K562 (cell line): ENCODE measurements around the gene HMX2. TPM values are rescaled to one million over a fixed set of nuclear protein-coding genes. Genes with fewer than 3 reads are reported as not detected.

ENCODE experiments used
- BMI1 ChIP-seq: fragments of 150-350 bp; IDR thresholded peaks from 2 replicates; pipeline ENCODE4 v1.6.1; 2014; ENCODE audit warnings: low read length
- EP300 ChIP-seq: IDR thresholded peaks from 2 replicates; pipeline ENCODE4 v1.6.1; 2012; ENCODE audit warnings: low read length, improper control_type of control experiment
- GATA2 ChIP-seq: sonication (generic); formaldehyde crosslinking; IDR thresholded peaks from 2 replicates; pipeline ENCODE4 v1.4.0; 2020; ENCODE audit warnings: mild to moderate bottlenecking, missing genetic modification reagents
- GATAD2A ChIP-seq: fragments of 450-650 bp; IDR thresholded peaks from 2 replicates; pipeline ENCODE4 v1.6.1; 2017
- GTF2F1 ChIP-seq: IDR thresholded peaks from 2 replicates; pipeline ENCODE4 v1.6.1; 2011; ENCODE audit warnings: low read depth, low read length, improper control_type of control experiment
- HEY1 ChIP-seq: fragments of 250-450 bp; sonication (Bioruptor Pico); IDR thresholded peaks from 2 replicates; pipeline ENCODE4 v1.5.0; 2020; ENCODE audit warnings: mild to moderate bottlenecking, moderate library complexity, borderline replicate concordance
- IRF2 ChIP-seq: sonication (generic); formaldehyde crosslinking; IDR thresholded peaks from 2 replicates; pipeline ENCODE4 v1.8.1; 2022; ENCODE audit warnings: mild to moderate bottlenecking, missing genetic modification reagents
- MAFK ChIP-seq: IDR thresholded peaks from 2 replicates; pipeline ENCODE4 v1.6.1; 2011; ENCODE audit warnings: low read length, improper control_type of control experiment
- MYBL2 ChIP-seq, 2 experiments: fragments of 450-650 bp in 1 of 2; sonication (generic) in 1 of 2; formaldehyde crosslinking in 1 of 2; IDR thresholded peaks; 2 replicates each; pipeline versions ENCODE4 v1.6.1 to v1.8.1; 2017 to 2022; ENCODE audit warnings: borderline replicate concordance in 1 of 2, inconsistent platforms in 1 of 2, low read depth in 1 of 2, mild to moderate bottlenecking in 1 of 2, missing genetic modification reagents in 1 of 2, moderate library complexity in 1 of 2
- SRSF1 ChIP-seq: fragments of 200-400 bp; formaldehyde crosslinking; IDR thresholded peaks from 2 replicates; pipeline ENCODE4 v1.6.1; 2017; ENCODE audit warnings: mild to moderate bottlenecking, low read depth, low read length, moderate library complexity
- STAG1 ChIP-seq: sonication (generic); formaldehyde crosslinking; IDR thresholded peaks from 2 replicates; pipeline ENCODE4 v1.5.0; 2020; ENCODE audit warnings: missing genetic modification reagents, borderline replicate concordance
- ZNF263 ChIP-seq: sonication (generic); formaldehyde crosslinking; IDR thresholded peaks from 2 replicates; pipeline ENCODE4 v1.8.0; 2022; ENCODE audit warnings: mild to moderate bottlenecking, missing genetic modification reagents, borderline replicate concordance
- polyA plus RNA-seq, 8 experiments: library from polyadenylated mRNA; depleted of rRNA in 4 of 8; stranded (reverse) in 5 of 8; unstranded in 3 of 8; fragments of >200 nt; fragmentation: Nextera tagmentation in 2 of 8; fragmentation: Illumina TruSeq in 1 of 8; extraction: Ambion mirVana in 2 of 8; extraction: Trizol in 1 of 8; gene quantifications; 2 replicates each; pipeline versions ENCODE4 v1.2.1 to v1.2.3, GENCODE V29; 2011 to 2014; ENCODE audit warnings: inconsistent platforms in 1 of 8, missing spikeins in 1 of 8
- total RNA-seq, 7 experiments: library from RNA; depleted of rRNA in 6 of 7; stranded (reverse); fragments of >200 nt in 6 of 7; fragmentation: Illumina TruSeq in 2 of 7; extraction: Trizol in 2 of 7; gene quantifications; 2 replicates each; pipeline versions ENCODE4 v1.2.1 to v1.2.3, GENCODE V29; 2011 to 2021; ENCODE audit warnings: low replicate concordance in 1 of 7
- TF ChIP-seq, protein P1 (sequence below): fragments of 450-650 bp; IDR thresholded peaks from one replicate; pipeline ENCODE4 v1.6.1; 2018; ENCODE audit warnings: mild to moderate bottlenecking, moderate library complexity; ENCODE audit not compliant: partially characterized antibody
- TF ChIP-seq, protein P2 (sequence below): fragments of 250-450 bp; sonication (Bioruptor Pico); IDR thresholded peaks from 2 replicates; pipeline ENCODE4 v1.8.0; 2021; ENCODE audit warnings: borderline replicate concordance, mild to moderate bottlenecking, moderate library complexity; ENCODE audit not compliant: poor library complexity, severe bottlenecking
- TF ChIP-seq, protein P3 (sequence below): sonication (generic); formaldehyde crosslinking; IDR thresholded peaks from 2 replicates; pipeline ENCODE4 v1.8.0; 2023; ENCODE audit warnings: mild to moderate bottlenecking, missing genetic modification reagents
- TF ChIP-seq, protein P4 (sequence below): sonication (generic); formaldehyde crosslinking; IDR thresholded peaks from 2 replicates; pipeline ENCODE4 v1.8.0; 2022; ENCODE audit warnings: mild to moderate bottlenecking, missing genetic modification reagents
- TF ChIP-seq, protein P5 (sequence below): sonication (generic); formaldehyde crosslinking; IDR thresholded peaks from 2 replicates; pipeline ENCODE4 v1.8.0; 2022; ENCODE audit warnings: mild to moderate bottlenecking, missing genetic modification reagents, borderline replicate concordance

HMX2 gene
- total and polyA plus RNA-seq, 9 of the 15 experiments (the other 6 are each of a cell fraction or from before 2014, with no cell fraction given) = 0.07 to 0.58 (median 0.09) TPM; not detected in 2

DNA sequence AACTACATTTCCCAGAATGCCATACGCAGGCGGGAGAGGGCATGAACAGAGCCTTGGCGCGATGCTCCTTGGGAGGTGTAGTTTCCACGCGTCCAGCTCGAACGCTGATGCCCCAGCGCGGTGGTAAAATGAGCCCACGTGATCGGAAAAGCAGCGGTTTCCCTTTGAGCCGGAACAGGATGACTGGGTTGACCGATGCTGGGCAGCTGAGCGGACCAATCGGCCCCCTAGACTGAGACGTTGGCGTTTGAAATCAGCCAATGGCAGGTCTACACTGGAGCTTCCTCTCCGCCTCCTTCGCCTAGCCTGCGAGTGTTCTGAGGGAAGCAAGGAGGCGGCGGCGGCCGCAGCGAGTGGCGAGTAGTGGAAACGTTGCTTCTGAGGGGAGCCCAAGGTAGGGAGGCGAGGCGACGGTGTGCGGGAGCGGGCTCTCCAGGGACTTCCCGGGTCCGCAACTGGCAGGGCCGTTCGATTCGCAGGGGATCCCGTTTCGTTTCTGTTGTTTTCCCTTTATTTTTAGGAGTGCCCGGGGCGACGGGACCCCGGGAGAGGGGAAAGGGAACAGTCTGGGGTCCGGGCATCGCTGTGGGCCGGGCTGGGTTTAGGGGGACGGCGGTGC lies 6.3 kb downstream of the HMX2 start, which contains the start of gene BUB3 (continued):
- TF ChIP-seq, protein P1, sequence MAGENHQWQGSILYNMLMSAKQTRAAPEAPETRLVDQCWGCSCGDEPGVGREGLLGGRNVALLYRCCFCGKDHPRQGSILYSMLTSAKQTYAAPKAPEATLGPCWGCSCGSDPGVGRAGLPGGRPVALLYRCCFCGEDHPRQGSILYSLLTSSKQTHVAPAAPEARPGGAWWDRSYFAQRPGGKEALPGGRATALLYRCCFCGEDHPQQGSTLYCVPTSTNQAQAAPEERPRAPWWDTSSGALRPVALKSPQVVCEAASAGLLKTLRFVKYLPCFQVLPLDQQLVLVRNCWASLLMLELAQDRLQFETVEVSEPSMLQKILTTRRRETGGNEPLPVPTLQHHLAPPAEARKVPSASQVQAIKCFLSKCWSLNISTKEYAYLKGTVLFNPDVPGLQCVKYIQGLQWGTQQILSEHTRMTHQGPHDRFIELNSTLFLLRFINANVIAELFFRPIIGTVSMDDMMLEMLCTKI = no peak
- no peak for TF ChIP-seq GATAD2A
- TF ChIP-seq ZNF263 (CRISPR knock-in tag) = no peak
- TF ChIP-seq BMI1 = no peak
- TF ChIP-seq, protein P2, sequence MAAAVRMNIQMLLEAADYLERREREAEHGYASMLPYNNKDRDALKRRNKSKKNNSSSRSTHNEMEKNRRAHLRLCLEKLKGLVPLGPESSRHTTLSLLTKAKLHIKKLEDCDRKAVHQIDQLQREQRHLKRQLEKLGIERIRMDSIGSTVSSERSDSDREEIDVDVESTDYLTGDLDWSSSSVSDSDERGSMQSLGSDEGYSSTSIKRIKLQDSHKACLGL = no peak
- no peak for TF ChIP-seq GATA2 (CRISPR knock-in tag)
- no peak for TF ChIP-seq IRF2 (CRISPR knock-in tag)
- TF ChIP-seq, protein P3, sequence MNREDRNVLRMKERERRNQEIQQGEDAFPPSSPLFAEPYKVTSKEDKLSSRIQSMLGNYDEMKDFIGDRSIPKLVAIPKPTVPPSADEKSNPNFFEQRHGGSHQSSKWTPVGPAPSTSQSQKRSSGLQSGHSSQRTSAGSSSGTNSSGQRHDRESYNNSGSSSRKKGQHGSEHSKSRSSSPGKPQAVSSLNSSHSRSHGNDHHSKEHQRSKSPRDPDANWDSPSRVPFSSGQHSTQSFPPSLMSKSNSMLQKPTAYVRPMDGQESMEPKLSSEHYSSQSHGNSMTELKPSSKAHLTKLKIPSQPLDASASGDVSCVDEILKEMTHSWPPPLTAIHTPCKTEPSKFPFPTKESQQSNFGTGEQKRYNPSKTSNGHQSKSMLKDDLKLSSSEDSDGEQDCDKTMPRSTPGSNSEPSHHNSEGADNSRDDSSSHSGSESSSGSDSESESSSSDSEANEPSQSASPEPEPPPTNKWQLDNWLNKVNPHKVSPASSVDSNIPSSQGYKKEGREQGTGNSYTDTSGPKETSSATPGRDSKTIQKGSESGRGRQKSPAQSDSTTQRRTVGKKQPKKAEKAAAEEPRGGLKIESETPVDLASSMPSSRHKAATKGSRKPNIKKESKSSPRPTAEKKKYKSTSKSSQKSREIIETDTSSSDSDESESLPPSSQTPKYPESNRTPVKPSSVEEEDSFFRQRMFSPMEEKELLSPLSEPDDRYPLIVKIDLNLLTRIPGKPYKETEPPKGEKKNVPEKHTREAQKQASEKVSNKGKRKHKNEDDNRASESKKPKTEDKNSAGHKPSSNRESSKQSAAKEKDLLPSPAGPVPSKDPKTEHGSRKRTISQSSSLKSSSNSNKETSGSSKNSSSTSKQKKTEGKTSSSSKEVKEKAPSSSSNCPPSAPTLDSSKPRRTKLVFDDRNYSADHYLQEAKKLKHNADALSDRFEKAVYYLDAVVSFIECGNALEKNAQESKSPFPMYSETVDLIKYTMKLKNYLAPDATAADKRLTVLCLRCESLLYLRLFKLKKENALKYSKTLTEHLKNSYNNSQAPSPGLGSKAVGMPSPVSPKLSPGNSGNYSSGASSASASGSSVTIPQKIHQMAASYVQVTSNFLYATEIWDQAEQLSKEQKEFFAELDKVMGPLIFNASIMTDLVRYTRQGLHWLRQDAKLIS = no peak; the same call in 1 of the 2 replicates
- no peak for TF ChIP-seq HEY1 (CRISPR knock-in tag)
- TF ChIP-seq, protein P4, sequence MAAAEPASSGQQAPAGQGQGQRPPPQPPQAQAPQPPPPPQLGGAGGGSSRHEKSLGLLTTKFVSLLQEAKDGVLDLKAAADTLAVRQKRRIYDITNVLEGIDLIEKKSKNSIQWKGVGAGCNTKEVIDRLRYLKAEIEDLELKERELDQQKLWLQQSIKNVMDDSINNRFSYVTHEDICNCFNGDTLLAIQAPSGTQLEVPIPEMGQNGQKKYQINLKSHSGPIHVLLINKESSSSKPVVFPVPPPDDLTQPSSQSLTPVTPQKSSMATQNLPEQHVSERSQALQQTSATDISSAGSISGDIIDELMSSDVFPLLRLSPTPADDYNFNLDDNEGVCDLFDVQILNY (CRISPR knock-in tag) = no peak
- TF ChIP-seq MYBL2 (IDR thresholded peaks at IDR 0.05; ENCODE audit: low read depth) = peak; percentile 97
- no peak; the same call in 1 of the 2 replicates for TF ChIP-seq MYBL2 (CRISPR knock-in tag; IDR thresholded peaks at IDR 0.05; ENCODE audit: borderline replicate concordance)
- no peak for TF ChIP-seq GTF2F1
- no peak for TF ChIP-seq MAFK
- TF ChIP-seq, protein P5, sequence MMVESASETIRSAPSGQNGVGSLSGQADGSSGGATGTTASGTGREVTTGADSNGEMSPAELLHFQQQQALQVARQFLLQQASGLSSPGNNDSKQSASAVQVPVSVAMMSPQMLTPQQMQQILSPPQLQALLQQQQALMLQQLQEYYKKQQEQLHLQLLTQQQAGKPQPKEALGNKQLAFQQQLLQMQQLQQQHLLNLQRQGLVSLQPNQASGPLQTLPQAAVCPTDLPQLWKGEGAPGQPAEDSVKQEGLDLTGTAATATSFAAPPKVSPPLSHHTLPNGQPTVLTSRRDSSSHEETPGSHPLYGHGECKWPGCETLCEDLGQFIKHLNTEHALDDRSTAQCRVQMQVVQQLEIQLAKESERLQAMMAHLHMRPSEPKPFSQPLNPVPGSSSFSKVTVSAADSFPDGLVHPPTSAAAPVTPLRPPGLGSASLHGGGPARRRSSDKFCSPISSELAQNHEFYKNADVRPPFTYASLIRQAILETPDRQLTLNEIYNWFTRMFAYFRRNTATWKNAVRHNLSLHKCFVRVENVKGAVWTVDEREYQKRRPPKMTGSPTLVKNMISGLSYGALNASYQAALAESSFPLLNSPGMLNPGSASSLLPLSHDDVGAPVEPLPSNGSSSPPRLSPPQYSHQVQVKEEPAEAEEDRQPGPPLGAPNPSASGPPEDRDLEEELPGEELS (CRISPR knock-in tag) = no peak
- TF ChIP-seq EP300 = no peak
- no peak for TF ChIP-seq STAG1 (CRISPR knock-in tag)
- TF ChIP-seq SRSF1 = no peak
